AG04449 (cell line): ENCODE measurements around the gene SLC5A12.

Source experiments
- CTCF ChIA-PET: fragments of 350-600 bp; formaldehyde crosslinking; extraction: SDS; loops from one replicate; lab custom pipeline; 2021; ENCODE audit warnings: antibody characterized with exemption; lab: Yijun Ruan, JAX
- POLR2A ChIA-PET: fragments of 400-600, 350-600 bp; formaldehyde crosslinking; extraction: SDS; loops from one replicate; lab custom pipeline; 2020; ENCODE audit warnings: antibody characterized with exemption, inconsistent platforms; lab: Yijun Ruan, JAX
- DNase-seq: peaks from one replicate; pipeline ENCODE4 v3.0.0-alpha.2; 2010; ENCODE audit warnings: low read depth, low spot score
- H3K4me3 ChIP-seq: 2 replicates; pipeline ENCODE4 v1.5.1; 2011; ENCODE audit warnings: low read depth, mild to moderate bottlenecking, control low read depth, low read length
- TF ChIP-seq, protein P1 (sequence below): IDR thresholded peaks from one replicate; pipeline ENCODE4 v1.5.1; 2011; ENCODE audit warnings: mild to moderate bottlenecking, moderate library complexity, low read length, control low read depth, inconsistent platforms; ENCODE audit not compliant: insufficient read depth; ENCODE audit errors: missing control alignments

The SLC5A12 gene

DNA sequence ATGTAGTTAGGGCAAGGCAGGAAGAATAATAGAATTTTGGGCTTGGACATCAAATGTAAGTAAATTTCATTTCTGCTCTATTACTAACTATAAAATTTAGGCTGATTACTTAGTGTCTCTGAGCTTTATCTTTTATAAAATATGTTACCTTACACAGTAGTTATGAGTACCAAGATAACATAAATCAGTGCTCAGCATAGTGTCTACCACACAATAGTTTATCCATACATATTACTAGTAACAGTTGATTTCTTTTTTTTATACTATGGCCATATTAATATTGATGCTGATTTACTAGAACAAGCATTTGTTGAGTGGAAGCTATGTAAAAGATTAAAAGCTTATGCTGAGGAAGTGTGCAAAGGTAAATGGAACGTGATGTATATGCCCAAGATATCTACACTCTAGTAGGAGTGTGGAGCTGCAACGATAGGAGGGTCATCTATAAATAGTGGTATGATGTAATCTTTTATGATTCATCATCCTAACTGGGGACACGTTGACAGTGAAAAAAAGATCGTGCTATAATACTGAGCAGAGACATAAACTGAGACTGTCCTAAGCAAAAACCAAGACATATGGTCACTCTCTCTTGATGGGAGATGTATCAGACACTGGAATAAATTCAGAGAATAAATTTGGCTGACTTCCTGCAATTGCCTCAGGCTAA, 8.7 kb upstream of the SLC5A12 start:
- ChIA-PET POLR2A (no interaction called here), CTCF (no interaction called here)
- no peak overlapping the region for H3K4me3 ChIP-seq
- TF ChIP-seq, protein P1, sequence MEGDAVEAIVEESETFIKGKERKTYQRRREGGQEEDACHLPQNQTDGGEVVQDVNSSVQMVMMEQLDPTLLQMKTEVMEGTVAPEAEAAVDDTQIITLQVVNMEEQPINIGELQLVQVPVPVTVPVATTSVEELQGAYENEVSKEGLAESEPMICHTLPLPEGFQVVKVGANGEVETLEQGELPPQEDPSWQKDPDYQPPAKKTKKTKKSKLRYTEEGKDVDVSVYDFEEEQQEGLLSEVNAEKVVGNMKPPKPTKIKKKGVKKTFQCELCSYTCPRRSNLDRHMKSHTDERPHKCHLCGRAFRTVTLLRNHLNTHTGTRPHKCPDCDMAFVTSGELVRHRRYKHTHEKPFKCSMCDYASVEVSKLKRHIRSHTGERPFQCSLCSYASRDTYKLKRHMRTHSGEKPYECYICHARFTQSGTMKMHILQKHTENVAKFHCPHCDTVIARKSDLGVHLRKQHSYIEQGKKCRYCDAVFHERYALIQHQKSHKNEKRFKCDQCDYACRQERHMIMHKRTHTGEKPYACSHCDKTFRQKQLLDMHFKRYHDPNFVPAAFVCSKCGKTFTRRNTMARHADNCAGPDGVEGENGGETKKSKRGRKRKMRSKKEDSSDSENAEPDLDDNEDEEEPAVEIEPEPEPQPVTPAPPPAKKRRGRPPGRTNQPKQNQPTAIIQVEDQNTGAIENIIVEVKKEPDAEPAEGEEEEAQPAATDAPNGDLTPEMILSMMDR, result no peak
- no peak for DNase-seq

DNA sequence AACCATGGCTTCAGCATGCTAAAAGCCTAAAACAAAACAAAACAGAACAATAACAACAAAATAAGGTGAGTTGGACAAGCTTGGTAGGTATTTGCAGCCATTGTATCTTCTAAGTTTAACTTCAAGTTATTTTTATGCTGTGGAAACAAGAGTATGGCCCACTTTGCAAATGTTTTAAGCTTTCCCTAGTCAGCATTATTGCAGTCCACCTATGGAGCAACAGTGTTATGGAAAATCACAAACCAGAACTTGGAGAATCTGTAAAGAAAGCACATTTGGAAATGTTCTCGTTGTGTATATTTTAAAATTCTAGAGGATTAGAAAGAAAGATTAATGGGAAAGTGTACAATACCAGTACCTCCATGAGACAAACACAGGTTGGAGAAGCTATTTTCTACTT, 7.4 kb upstream of the SLC5A12 start:
- H3K4me3 ChIP-seq, result no peak overlapping the region
- TF ChIP-seq, protein P1, result no peak
- no peak for DNase-seq
- ChIA-PET CTCF (no interaction called here), POLR2A (no interaction called here)

DNA sequence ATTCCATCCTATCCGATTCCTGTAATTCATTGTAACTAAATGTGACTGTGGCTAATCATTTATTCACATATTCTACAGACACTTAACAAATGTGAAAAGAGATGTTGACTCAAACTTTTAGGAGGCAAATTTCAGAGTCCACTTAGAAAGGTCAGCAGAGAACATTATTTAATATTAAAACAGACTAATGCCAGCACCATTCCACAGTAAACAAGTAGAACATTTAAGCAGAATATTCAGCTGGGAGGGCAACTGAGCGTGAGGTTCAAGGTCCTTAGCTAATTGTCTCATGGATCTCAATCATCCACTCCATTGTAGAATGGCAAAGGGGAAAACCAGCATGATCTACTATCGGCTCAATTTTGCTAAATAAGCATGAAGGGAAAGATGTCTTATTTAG, 5.1 kb upstream of the SLC5A12 start:
- no peak overlapping the region for H3K4me3 ChIP-seq
- TF ChIP-seq, protein P1, result no peak
- POLR2A ChIA-PET, result no interaction called here
- CTCF ChIA-PET, result no interaction called here
- DNase-seq, result no peak

DNA sequence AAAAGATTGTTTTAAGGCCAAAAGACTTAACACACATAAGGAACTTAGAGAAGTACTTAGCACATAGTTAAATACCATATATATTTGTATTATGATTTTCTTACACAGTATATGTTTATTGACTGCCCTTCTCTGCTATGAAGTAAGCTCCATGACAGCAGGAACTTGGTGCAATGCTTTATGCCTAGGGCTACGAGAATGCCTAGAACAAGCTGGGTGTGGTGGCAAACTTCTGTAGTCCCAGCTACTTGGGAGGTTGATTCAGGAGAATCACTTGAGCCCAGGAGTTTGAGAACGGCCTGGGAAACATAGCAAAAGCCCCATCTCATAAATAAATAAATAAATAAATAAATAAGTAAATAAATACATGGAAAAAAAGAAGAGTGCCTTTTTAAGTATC, 1.9 kb downstream of the SLC5A12 start:
- CTCF ChIA-PET, result no interaction called here
- POLR2A ChIA-PET, result no interaction called here
- H3K4me3 ChIP-seq, result no peak overlapping the region
- DNase-seq, result no peak
- TF ChIP-seq, protein P1, result no peak

DNA sequence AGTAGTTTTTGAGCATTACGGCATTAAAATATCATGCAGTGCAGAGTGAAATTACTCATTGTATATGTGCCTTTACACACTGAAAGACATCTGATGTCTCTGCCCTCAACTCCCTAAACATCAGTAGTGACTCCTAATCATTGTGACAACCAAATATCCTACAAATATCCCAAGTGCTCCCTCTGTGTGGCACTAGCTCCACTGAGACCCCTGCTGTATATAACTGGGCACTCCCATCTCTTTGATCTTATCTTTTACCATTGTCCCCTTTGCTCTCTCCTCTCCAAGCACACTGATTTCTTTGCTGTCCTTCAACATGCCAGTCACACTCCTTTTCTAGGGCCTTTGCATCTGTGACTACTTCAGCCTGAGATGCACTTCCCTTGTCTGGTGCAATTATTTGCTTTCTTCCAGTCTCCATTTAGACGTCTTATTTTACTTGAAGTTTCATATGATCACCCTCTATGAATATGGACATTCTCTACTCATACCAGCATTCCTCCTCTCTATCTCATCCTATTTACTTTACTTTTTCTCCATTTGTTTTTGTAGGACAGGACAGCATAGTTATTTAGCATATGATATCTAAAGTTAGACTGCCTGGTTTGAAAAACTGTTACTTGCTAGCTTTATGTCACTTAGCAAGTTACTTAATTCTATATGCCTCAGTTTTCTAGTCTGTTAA, 2.4 kb downstream of the SLC5A12 start:
- ChIA-PET POLR2A (no interaction called here), CTCF (no interaction called here)
- TF ChIP-seq, protein P1, result no peak
- no peak overlapping the region for H3K4me3 ChIP-seq
- DNase-seq, result no peak

DNA sequence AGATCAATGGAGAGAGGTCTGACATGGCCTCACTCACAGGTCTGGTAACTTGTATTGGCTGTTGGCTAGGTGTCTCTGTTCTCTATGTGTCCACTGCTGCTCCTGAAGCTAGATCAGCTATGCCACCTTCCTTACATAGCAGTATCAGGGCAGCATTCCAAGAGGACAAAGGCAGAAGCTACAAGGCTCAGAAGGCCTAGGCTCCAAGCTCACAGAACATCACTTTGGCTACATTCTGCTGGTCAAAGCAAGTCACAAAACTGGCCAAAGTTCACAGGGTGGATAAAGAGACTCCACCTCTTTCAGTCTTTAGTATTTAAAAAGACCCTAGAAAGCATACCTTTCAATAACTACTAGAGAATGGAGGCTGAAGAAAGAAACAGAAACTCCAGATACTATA, 4.1 kb downstream of the SLC5A12 start:
- no peak overlapping the region for H3K4me3 ChIP-seq
- DNase-seq, result no peak
- TF ChIP-seq, protein P1, result no peak
- ChIA-PET CTCF (interaction anchor here (1.2 kb wide), 1 partner anchor 440 kb away, joined by 4 read pairs; no protein-coding TSS in a partner anchor), POLR2A (no interaction called here)
